DND-41 (cell line): ENCODE measurements around the gene MTFR1L.

Source experiments
- ATAC-seq: fragments of 200-7000 bp; cut with Tn5 transposase; 3 replicates; pipeline ENCODE4 v1.9.1; 2021; ENCODE audit warnings: low read depth; ENCODE audit not compliant: insufficient read depth
- DNase-seq: peaks from one replicate; pipeline ENCODE4 v3.0.0-alpha.2; 2020
- H2AFZ ChIP-seq: 2 replicates; pipeline ENCODE4 v1.6.0; 2012; ENCODE audit warnings: low read depth, low read length
- H3K27ac ChIP-seq: 2 replicates; pipeline ENCODE4 v1.5.1; 2012; ENCODE audit warnings: low read length, inconsistent platforms
- H3K27me3 ChIP-seq: fragments of 200-600 bp; sonication (generic); 2 replicates; pipeline ENCODE4 v1.6.0; 2012; ENCODE audit warnings: low read length, mild to moderate bottlenecking, inconsistent platforms; ENCODE audit not compliant: insufficient read depth, poor library complexity
- H3K36me3 ChIP-seq: 2 replicates; pipeline ENCODE4 v1.5.1; 2012; ENCODE audit warnings: low read length, inconsistent platforms; ENCODE audit not compliant: insufficient read depth
- H3K4me1 ChIP-seq: 2 replicates; pipeline ENCODE4 v1.5.1; 2012; ENCODE audit warnings: mild to moderate bottlenecking, low read length; ENCODE audit not compliant: insufficient read depth
- H3K4me2 ChIP-seq: 2 replicates; pipeline ENCODE4 v1.6.0; 2012; ENCODE audit warnings: mild to moderate bottlenecking, moderate library complexity, low read length, inconsistent platforms; ENCODE audit not compliant: insufficient read depth
- H3K4me3 ChIP-seq, 2 experiments: fragments of 200-600 bp in 1 of 2; shearing (Covaris generic) in 1 of 2; 2 replicates each; pipeline ENCODE4 v1.5.1; 2012 to 2016; ENCODE audit warnings: inconsistent platforms in 2 of 2, low read length in 2 of 2, mild to moderate bottlenecking in 2 of 2, low read depth in 1 of 2, moderate library complexity in 1 of 2
- H3K79me2 ChIP-seq: 2 replicates; pipeline ENCODE4 v1.6.0; 2012; ENCODE audit warnings: low read length, inconsistent platforms; ENCODE audit not compliant: insufficient read depth
- H3K9ac ChIP-seq: 2 replicates; pipeline ENCODE4 v1.6.0; 2012; ENCODE audit warnings: low read depth, mild to moderate bottlenecking, inconsistent platforms, low read length, moderate library complexity
- H3K9me3 ChIP-seq: 2 replicates; pipeline ENCODE4 v1.5.1; 2012; ENCODE audit warnings: low read length, moderate library complexity, mild to moderate bottlenecking, inconsistent platforms; ENCODE audit not compliant: insufficient read depth, severe bottlenecking
- H4K20me1 ChIP-seq: 2 replicates; pipeline ENCODE4 v1.6.0; 2012; ENCODE audit warnings: low read length; ENCODE audit not compliant: insufficient read depth
- CTCF ChIP-seq: IDR thresholded peaks from 2 replicates; pipeline ENCODE4 v1.5.1; 2012; ENCODE audit warnings: borderline replicate concordance, low read length, moderate library complexity, mild to moderate bottlenecking; ENCODE audit not compliant: poor library complexity, severe bottlenecking; ENCODE audit errors: extremely low read depth
- EZH2 ChIP-seq: IDR thresholded peaks from 3 replicates; pipeline ENCODE4 v1.6.1; 2012; ENCODE audit warnings: borderline replicate concordance, low read depth, mild to moderate bottlenecking, moderate library complexity, low read length, inconsistent platforms; ENCODE audit not compliant: severe bottlenecking

Gene MTFR1L

GRCh38 chr1:25817840-25818501 lies 1.8 kb upstream of the MTFR1L start:
- Histone ChIP-seq H3K27ac (no peak overlapping the region), H3K27me3 (no peaks in the 10 kb centered on the region), H3K79me2 (peaks cover 26% of the 10 kb centered on the region), H3K9ac (no peak overlapping the region), H3K36me3 (no peaks in the 10 kb centered on the region; the same call in 1 of the 2 replicates), H4K20me1 (peaks cover 12% of the 10 kb centered on the region), H3K4me3 (no peak overlapping the region), H3K9me3 (no peaks in the 10 kb centered on the region), H3K4me2 (no peak overlapping the region), H2AFZ (no peak overlapping the region), H3K4me1 (peaks cover 28% of the 10 kb centered on the region)
- TF ChIP-seq EZH2 (no peak), CTCF (peak; percentile 11)
- no peak for DNase-seq
- ATAC-seq = no peak

DNA sequence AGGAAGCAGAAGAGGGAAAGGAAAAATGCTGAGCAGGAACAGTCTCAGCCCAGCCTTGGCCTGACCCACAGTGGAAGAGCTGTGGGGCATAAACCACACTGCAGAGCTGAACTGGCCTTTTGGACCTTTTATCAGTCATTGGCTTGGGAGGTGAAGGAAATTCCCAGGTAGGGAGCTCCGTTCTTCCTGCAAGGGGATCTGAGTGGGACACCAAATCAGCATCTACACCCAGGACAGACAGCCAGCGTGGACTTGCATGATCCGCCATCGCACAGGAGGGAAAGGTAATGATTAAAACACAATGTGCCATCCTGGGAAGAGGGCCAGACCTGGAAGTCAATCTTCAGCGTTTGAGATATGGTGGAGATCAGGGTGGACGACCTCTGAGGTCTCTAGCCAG lies 1.2 kb upstream of the MTFR1L start:
- H3K4me2 ChIP-seq = peak overlapping the region; percentile 86
- H3K27ac ChIP-seq = no peak overlapping the region
- H3K4me3 ChIP-seq = peak overlapping the region in 1 of 2 experiments; percentile 95; a peak in 2 of 4 replicates
- H3K36me3 ChIP-seq = no peaks in the 10 kb centered on the region; the same call in 1 of the 2 replicates
- peaks cover 32% of the 10 kb centered on the region for H3K79me2 ChIP-seq
- no peaks in the 10 kb centered on the region for H3K9me3 ChIP-seq
- peak overlapping the region; percentile 95; the same call in 1 of the 2 replicates for H3K9ac ChIP-seq
- ATAC-seq (no peak), DNase-seq (no peak)
- TF ChIP-seq CTCF (no peak), EZH2 (no peak)
- peak overlapping the region; percentile 79; the same call in 1 of the 2 replicates for H2AFZ ChIP-seq
- peaks cover 12% of the 10 kb centered on the region for H4K20me1 ChIP-seq
- H3K27me3 ChIP-seq = no peaks in the 10 kb centered on the region
- peaks cover 28% of the 10 kb centered on the region for H3K4me1 ChIP-seq

GRCh38 chr1:25820247-25821111 lies 725 bp downstream of the MTFR1L start:
- Histone ChIP-seq H3K9me3 (no peaks in the 10 kb centered on the region), H2AFZ (peak overlapping the region; percentile 79), H3K27me3 (no peaks in the 10 kb centered on the region), H3K9ac (peak overlapping the region; percentile 95), H3K4me1 (peaks cover 28% of the 10 kb centered on the region), H3K36me3 (peaks cover 8% of the 10 kb centered on the region), H4K20me1 (peaks cover 12% of the 10 kb centered on the region), H3K4me2 (peak overlapping the region; percentile 86), H3K4me3 (peak overlapping the region; percentile 94 to 95), H3K27ac (peak overlapping the region; percentile 89), H3K79me2 (peaks cover 42% of the 10 kb centered on the region)
- peak; percentile 80 for DNase-seq
- peak; percentile 80 for ATAC-seq
- TF ChIP-seq EZH2 = no peak
- TF ChIP-seq CTCF = no peak
